ENCODE measurements around the gene ING1.

Gene ING1

GRCh38 chr13:110684388-110685056 is 29.0 kb upstream of the ING1 start:
- Histone ChIP-seq H4K20me1 (ENCODE audit: insufficient read depth, low read length) (0 out of 2 replicates have a peak, but pooled peaks cover 3% of the 10 kb centered on the region), H3K79me2 (ENCODE audit: low read length) (no peaks in the 10 kb centered on the region; the same call in 1 of the 2 replicates), H3K9me3 (ENCODE audit: insufficient read depth, low read length) (no peaks in the 10 kb centered on the region), H2AFZ (ENCODE audit: low read depth, low read length) (no peak overlapping the region), H3K4me2 (ENCODE audit: low read length) (no peak overlapping the region), H3K4me3 (ENCODE audit: low read length) (no peak overlapping the region), H3K4me1 (ENCODE audit: low read length) (no peaks in the 10 kb centered on the region), H3K9ac (ENCODE audit: low read length) (no peak overlapping the region), H3K27me3 (ENCODE audit: low read depth, low read length) (no peaks in the 10 kb centered on the region), H3K36me3 (replicated peaks; ENCODE audit: low read depth, low read length) (peaks cover 32% of the 10 kb centered on the region), H3K27ac (ENCODE audit: low read length) (no peak overlapping the region)
- no peak for TF ChIP-seq EZH2phosphoT487 (IDR thresholded peaks at IDR 0.05; ENCODE audit: low read depth)

DNA sequence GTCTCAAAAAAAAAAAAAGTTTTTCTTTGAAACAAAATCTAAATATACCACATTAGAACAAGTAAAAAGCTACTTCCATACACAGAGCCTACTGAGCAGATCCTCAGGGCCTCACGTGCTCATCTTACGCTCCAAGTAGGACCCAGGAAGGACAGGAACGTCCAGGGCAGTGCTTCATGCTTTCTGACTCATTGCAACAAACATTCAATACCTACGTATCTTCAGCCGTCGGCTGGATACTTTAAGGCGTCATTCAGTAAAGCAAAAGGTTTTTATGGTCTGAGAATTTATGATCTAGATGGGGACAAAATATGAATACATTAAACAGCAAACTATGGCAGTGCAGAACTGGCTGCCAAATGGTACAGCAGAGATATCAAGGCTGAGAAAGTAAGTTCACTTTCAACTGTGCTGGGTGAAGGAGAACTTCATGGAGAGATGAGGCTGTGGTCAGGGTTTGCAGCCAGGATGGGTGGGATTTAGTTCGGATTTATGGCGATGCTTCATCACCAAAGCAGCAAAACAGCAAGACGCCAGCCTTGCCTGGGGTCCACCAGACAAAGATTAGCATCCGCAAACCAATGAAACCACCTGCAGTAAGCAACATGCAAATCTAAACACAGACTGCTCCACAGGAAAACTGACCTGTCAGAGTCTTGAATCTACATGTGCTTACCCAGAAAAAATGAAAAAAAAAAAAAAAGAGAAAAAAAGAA is 28.0 kb upstream of the ING1 start:
- no peaks in the 10 kb centered on the region for H3K9me3 ChIP-seq (ENCODE audit: insufficient read depth, low read length)
- H4K20me1 ChIP-seq (ENCODE audit: insufficient read depth, low read length): 0 out of 2 replicates have a peak, but pooled peaks cover 3% of the 10 kb centered on the region
- TF ChIP-seq EZH2phosphoT487 (IDR thresholded peaks at IDR 0.05; ENCODE audit: low read depth): no peak
- TF ChIP-seq, protein P1, sequence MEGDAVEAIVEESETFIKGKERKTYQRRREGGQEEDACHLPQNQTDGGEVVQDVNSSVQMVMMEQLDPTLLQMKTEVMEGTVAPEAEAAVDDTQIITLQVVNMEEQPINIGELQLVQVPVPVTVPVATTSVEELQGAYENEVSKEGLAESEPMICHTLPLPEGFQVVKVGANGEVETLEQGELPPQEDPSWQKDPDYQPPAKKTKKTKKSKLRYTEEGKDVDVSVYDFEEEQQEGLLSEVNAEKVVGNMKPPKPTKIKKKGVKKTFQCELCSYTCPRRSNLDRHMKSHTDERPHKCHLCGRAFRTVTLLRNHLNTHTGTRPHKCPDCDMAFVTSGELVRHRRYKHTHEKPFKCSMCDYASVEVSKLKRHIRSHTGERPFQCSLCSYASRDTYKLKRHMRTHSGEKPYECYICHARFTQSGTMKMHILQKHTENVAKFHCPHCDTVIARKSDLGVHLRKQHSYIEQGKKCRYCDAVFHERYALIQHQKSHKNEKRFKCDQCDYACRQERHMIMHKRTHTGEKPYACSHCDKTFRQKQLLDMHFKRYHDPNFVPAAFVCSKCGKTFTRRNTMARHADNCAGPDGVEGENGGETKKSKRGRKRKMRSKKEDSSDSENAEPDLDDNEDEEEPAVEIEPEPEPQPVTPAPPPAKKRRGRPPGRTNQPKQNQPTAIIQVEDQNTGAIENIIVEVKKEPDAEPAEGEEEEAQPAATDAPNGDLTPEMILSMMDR (IDR thresholded peaks at IDR 0.05; ENCODE audit: low read depth, low read length): no peak
- no peaks in the 10 kb centered on the region for H3K27me3 ChIP-seq (ENCODE audit: low read depth, low read length)
- H3K36me3 ChIP-seq (replicated peaks; ENCODE audit: low read depth, low read length): peaks cover 32% of the 10 kb centered on the region
- no peaks in the 10 kb centered on the region; the same call in 1 of the 2 replicates for H3K79me2 ChIP-seq (ENCODE audit: low read length)
- no peak overlapping the region for H2AFZ ChIP-seq (ENCODE audit: low read depth, low read length)
- no peak overlapping the region for H3K27ac ChIP-seq (ENCODE audit: low read length)
- H3K4me2 ChIP-seq (ENCODE audit: low read length): no peak overlapping the region
- H3K4me1 ChIP-seq (ENCODE audit: low read length): no peaks in the 10 kb centered on the region
- H3K9ac ChIP-seq (ENCODE audit: low read length): no peak overlapping the region
- no peak overlapping the region for H3K4me3 ChIP-seq (ENCODE audit: low read length)

DNA sequence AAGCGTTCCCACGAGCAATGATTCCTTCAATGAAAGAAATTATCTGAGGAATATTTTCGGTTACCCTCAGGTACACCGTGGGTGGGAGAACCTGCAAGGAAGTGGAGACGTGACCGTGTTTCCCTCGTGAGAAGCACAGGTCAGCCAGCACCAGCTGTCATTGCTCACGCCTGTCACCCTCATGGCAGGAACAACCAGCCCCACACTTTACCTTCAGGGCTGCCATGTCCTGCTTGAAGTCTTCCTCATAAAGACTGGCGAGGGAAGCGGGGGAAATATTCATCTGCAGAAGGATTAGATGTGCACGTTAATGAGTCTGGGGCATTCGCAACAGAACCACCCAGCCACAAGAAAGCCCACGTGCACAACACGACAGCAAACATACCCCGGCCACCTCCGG is 25.8 kb upstream of the ING1 start:
- Histone ChIP-seq H3K79me2 (ENCODE audit: low read length) (no peaks in the 10 kb centered on the region; the same call in 1 of the 2 replicates), H3K9ac (ENCODE audit: low read length) (no peak overlapping the region), H3K4me1 (ENCODE audit: low read length) (no peaks in the 10 kb centered on the region), H2AFZ (ENCODE audit: low read depth, low read length) (no peak overlapping the region), H3K27me3 (ENCODE audit: low read depth, low read length) (no peaks in the 10 kb centered on the region), H3K9me3 (ENCODE audit: insufficient read depth, low read length) (no peaks in the 10 kb centered on the region), H3K4me3 (ENCODE audit: low read length) (no peak overlapping the region), H3K4me2 (ENCODE audit: low read length) (no peak overlapping the region), H3K27ac (ENCODE audit: low read length) (no peak overlapping the region), H3K36me3 (replicated peaks; ENCODE audit: low read depth, low read length) (peaks cover 26% of the 10 kb centered on the region), H4K20me1 (ENCODE audit: insufficient read depth, low read length) (0 out of 2 replicates have a peak, but pooled peaks cover 3% of the 10 kb centered on the region)
- TF ChIP-seq, protein P1 (IDR thresholded peaks at IDR 0.05; ENCODE audit: low read depth, low read length): no peak
- TF ChIP-seq EZH2phosphoT487 (IDR thresholded peaks at IDR 0.05; ENCODE audit: low read depth): no peak

- Histone ChIP-seq H3K79me2 (ENCODE audit: low read length) (no peaks in the 10 kb centered on the region; the same call in 1 of the 2 replicates), H3K4me1 (ENCODE audit: low read length) (no peaks in the 10 kb centered on the region), H3K4me2 (ENCODE audit: low read length) (no peak overlapping the region), H3K27me3 (ENCODE audit: low read depth, low read length) (no peaks in the 10 kb centered on the region), H3K9me3 (ENCODE audit: insufficient read depth, low read length) (no peaks in the 10 kb centered on the region), H4K20me1 (ENCODE audit: insufficient read depth, low read length) (0 out of 2 replicates have a peak, but pooled peaks cover 3% of the 10 kb centered on the region), H3K9ac (ENCODE audit: low read length) (no peak overlapping the region), H2AFZ (ENCODE audit: low read depth, low read length) (no peak overlapping the region), H3K27ac (ENCODE audit: low read length) (no peak overlapping the region), H3K36me3 (replicated peaks; ENCODE audit: low read depth, low read length) (peaks cover 27% of the 10 kb centered on the region), H3K4me3 (ENCODE audit: low read length) (no peak overlapping the region)
- TF ChIP-seq EZH2phosphoT487 (IDR thresholded peaks at IDR 0.05; ENCODE audit: low read depth): no peak
- TF ChIP-seq, protein P1 (IDR thresholded peaks at IDR 0.05; ENCODE audit: low read depth, low read length): no peak
These were observed 24.5 kb upstream of the ING1 start for GRCh38 chr13:110689041-110689440.

All from OCI-LY3 (cell line).